Neural cell (in vitro differentiated cells): ENCODE results near the gene ANKRD40.

Experiments
- EP300 ChIP-seq: fragments of 450-650 bp; conservative IDR thresholded peaks from 2 replicates; pipeline ENCODE4 v1.6.1; 2014; ENCODE audit warnings: antibody characterized with exemption, mild to moderate bottlenecking, moderate library complexity; ENCODE audit not compliant: poor library complexity, severe bottlenecking
- TF ChIP-seq, protein P1 (sequence below): IDR thresholded peaks from 2 replicates; pipeline ENCODE4 v1.6.1; 2012; ENCODE audit warnings: borderline replicate concordance

DNA sequence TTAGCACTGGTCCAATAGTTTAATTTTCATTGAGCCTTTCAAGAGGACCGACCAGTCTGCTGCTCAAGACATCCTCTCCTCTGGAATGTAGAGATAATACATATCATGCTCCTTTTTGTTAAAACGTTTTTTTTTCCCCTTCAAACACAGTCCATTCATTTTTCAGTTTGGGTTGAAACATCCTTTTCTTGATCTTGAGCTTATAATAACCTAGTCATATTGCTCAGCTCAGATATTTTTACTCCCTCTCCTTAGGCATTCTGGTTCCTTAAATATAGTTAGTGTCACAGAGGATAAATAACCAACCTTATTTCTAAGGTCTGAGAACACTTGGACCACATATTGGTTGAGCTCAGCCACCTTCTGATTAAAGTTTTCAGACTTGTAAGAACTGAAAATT, 46.8 kb upstream of the ANKRD40 start:
- no peak for TF ChIP-seq EP300
- TF ChIP-seq, protein P1, sequence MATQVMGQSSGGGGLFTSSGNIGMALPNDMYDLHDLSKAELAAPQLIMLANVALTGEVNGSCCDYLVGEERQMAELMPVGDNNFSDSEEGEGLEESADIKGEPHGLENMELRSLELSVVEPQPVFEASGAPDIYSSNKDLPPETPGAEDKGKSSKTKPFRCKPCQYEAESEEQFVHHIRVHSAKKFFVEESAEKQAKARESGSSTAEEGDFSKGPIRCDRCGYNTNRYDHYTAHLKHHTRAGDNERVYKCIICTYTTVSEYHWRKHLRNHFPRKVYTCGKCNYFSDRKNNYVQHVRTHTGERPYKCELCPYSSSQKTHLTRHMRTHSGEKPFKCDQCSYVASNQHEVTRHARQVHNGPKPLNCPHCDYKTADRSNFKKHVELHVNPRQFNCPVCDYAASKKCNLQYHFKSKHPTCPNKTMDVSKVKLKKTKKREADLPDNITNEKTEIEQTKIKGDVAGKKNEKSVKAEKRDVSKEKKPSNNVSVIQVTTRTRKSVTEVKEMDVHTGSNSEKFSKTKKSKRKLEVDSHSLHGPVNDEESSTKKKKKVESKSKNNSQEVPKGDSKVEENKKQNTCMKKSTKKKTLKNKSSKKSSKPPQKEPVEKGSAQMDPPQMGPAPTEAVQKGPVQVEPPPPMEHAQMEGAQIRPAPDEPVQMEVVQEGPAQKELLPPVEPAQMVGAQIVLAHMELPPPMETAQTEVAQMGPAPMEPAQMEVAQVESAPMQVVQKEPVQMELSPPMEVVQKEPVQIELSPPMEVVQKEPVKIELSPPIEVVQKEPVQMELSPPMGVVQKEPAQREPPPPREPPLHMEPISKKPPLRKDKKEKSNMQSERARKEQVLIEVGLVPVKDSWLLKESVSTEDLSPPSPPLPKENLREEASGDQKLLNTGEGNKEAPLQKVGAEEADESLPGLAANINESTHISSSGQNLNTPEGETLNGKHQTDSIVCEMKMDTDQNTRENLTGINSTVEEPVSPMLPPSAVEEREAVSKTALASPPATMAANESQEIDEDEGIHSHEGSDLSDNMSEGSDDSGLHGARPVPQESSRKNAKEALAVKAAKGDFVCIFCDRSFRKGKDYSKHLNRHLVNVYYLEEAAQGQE = no peak
